K562 (cell line): Measurements from ENCODE around the gene ZNF787. TPM values are rescaled to one million over a fixed set of nuclear protein-coding genes. Genes with fewer than 3 reads are reported as not detected.
A peak's percentile ranks its signal among the peaks of the same experiment; 100 is the strongest.

Experiments used
- ATAC-seq: fragments of 200-7000 bp; cut with Tn5 transposase; 3 replicates; pipeline ENCODE4 v1.9.1; 2020; ENCODE audit warnings: moderate library complexity
- BruUV-seq: library from RNA; stranded (reverse); fragments of 400-500 nt; replicated peaks from 2 replicates; lab custom pipeline; 2021; lab: Mats Ljungman, UMichigan
- CTCF ChIA-PET: fragments of 300-600 bp; formaldehyde crosslinking; extraction: SDS; loops from one replicate; lab custom pipeline; 2021; ENCODE audit warnings: low intra/inter-chr PET ratio; lab: Yijun Ruan, JAX
- POLR2A ChIA-PET: fragments of 300-600, 350-650 bp; sonication (Branson Sonifier 250); formaldehyde crosslinking; extraction: SDS; loops from one replicate; lab custom pipeline; 2021; ENCODE audit warnings: antibody characterized with exemption, inconsistent platforms; lab: Yijun Ruan, JAX
- DNase-seq, 4 experiments: peaks; one replicate each; pipeline versions ENCODE4 v3.0.0 to v3.0.0-alpha.2; 2011 to 2018; ENCODE audit warnings: low spot score in 3 of 4, mixed read lengths in 3 of 4; ENCODE audit errors: extremely low read depth in 1 of 4
- FAIRE-seq: peaks from 2 replicates; lab custom pipeline; 2011; peaks lifted over from hg19 to GRCh38; lab: Jason Lieb, UNC
- H2AFZ ChIP-seq: 2 replicates; pipeline ENCODE4 v1.6.0; 2011; ENCODE audit warnings: low read depth, low read length, control low read depth, inconsistent platforms
- H3K27ac ChIP-seq: fragments of 200-600 bp; 3 replicates; pipeline ENCODE4 v1.8.0; 2011; ENCODE audit warnings: low read depth, mild to moderate bottlenecking, control low read depth, inconsistent platforms, low read length, moderate library complexity, mixed read lengths; ENCODE audit errors: extremely low read depth
- H3K27me3 ChIP-seq, 2 experiments: fragments of 300-600 bp in 1 of 2; 2 replicates in 1 of 2; 3 replicates in 1 of 2; pipeline versions ENCODE4 v1.6.0 to v1.8.0; 2011; ENCODE audit warnings: inconsistent platforms in 2 of 2, low read length in 2 of 2, mild to moderate bottlenecking in 1 of 2, mixed read lengths in 1 of 2, moderate library complexity in 1 of 2; ENCODE audit not compliant: control insufficient read depth in 2 of 2, insufficient read depth in 2 of 2
- H3K36me3 ChIP-seq: fragments of 300-600 bp; 3 replicates; pipeline ENCODE4 v1.8.0; 2011; ENCODE audit warnings: mild to moderate bottlenecking, low read length, inconsistent platforms; ENCODE audit not compliant: control insufficient read depth, insufficient read depth
- H3K4me1 ChIP-seq, 2 experiments: fragments of 200-600 bp in 1 of 2; replicated peaks in 1 of 2; 2 replicates in 1 of 2; 3 replicates in 1 of 2; pipeline versions ENCODE4 v1.5.1 to v1.8.0; 2011; ENCODE audit warnings: inconsistent platforms in 2 of 2, low read length in 2 of 2, mild to moderate bottlenecking in 1 of 2, mixed read lengths in 1 of 2, moderate library complexity in 1 of 2; ENCODE audit not compliant: control insufficient read depth in 2 of 2, insufficient read depth in 2 of 2
- H3K4me2 ChIP-seq: 2 replicates; pipeline ENCODE4 v1.6.1; 2011; ENCODE audit warnings: low read length, control low read depth, inconsistent platforms, mixed read lengths; ENCODE audit not compliant: insufficient read depth
- H3K4me3 ChIP-seq: fragments of 200-600 bp; sonication (generic), shearing (Covaris generic); 2 replicates; pipeline ENCODE4 v1.5.1; 2016; ENCODE audit warnings: control low read depth, inconsistent platforms
- H3K79me2 ChIP-seq: fragments of 200-600 bp; 3 replicates; pipeline ENCODE4 v1.8.0; 2011; ENCODE audit warnings: low read length, inconsistent platforms; ENCODE audit not compliant: control insufficient read depth, insufficient read depth
- H3K9ac ChIP-seq, 2 experiments: 2 replicates each; pipeline versions ENCODE4 v1.6.0 to v1.6.1; 2011; ENCODE audit warnings: low read depth in 2 of 2, low read length in 2 of 2, control low read depth in 1 of 2, inconsistent platforms in 1 of 2, mild to moderate bottlenecking in 1 of 2, mixed read lengths in 1 of 2; ENCODE audit not compliant: insufficient read depth in 1 of 2
- H3K9me1 ChIP-seq: one replicate; pipeline ENCODE4 v1.6.0; 2011; ENCODE audit warnings: inconsistent platforms, mild to moderate bottlenecking, low read length, moderate library complexity; ENCODE audit not compliant: control insufficient read depth, insufficient read depth
- H3K9me3 ChIP-seq: replicated peaks from 2 replicates; pipeline ENCODE4 v1.5.1; 2011; ENCODE audit warnings: low read depth, low read length, inconsistent platforms; ENCODE audit not compliant: control insufficient read depth, insufficient read depth
- H4K20me1 ChIP-seq: replicated peaks from 2 replicates; pipeline ENCODE4 v1.6.1; 2011; ENCODE audit warnings: low read length, inconsistent platforms, mixed read lengths; ENCODE audit not compliant: control insufficient read depth, insufficient read depth
- ARID3B ChIP-seq: fragments of 250-450 bp; sonication (Bioruptor Pico); IDR thresholded peaks from 2 replicates; pipeline ENCODE4 v1.4.0; 2020; ENCODE audit warnings: borderline replicate concordance
- BCOR ChIP-seq: fragments of 450-650 bp; IDR thresholded peaks from 2 replicates; pipeline ENCODE4 v1.6.1; 2016
- BMI1 ChIP-seq: fragments of 150-350 bp; IDR thresholded peaks from 2 replicates; pipeline ENCODE4 v1.6.1; 2014; ENCODE audit warnings: low read length
- CEBPB ChIP-seq: fragments of 450-650 bp; IDR thresholded peaks from 2 replicates; pipeline ENCODE4 v1.6.1; 2016; ENCODE audit warnings: missing genetic modification characterization, missing compliant biosample characterization
- CTCFL ChIP-seq: IDR thresholded peaks from 2 replicates; pipeline ENCODE4 v1.6.1; 2011; ENCODE audit warnings: borderline replicate concordance, low read depth, mild to moderate bottlenecking, moderate library complexity, low read length; ENCODE audit not compliant: insufficient read depth, poor library complexity, severe bottlenecking
- ETV1 ChIP-seq: fragments of 450-650 bp; conservative IDR thresholded peaks from 2 replicates; pipeline ENCODE4 v1.6.1; 2016; ENCODE audit warnings: missing genetic modification characterization, control low read depth, low read depth, missing compliant biosample characterization
- HOXB6 ChIP-seq: fragments of 250-450 bp; sonication (Bioruptor Pico); IDR thresholded peaks from 2 replicates; pipeline ENCODE4 v1.5.1; 2022; ENCODE audit warnings: mild to moderate bottlenecking, borderline replicate concordance
- NFXL1 ChIP-seq: fragments of 450-650 bp; formaldehyde crosslinking; IDR thresholded peaks from 2 replicates; pipeline ENCODE4 v1.4.0; 2021; ENCODE audit warnings: mild to moderate bottlenecking
- NR1H2 ChIP-seq: sonication (generic); formaldehyde crosslinking; IDR thresholded peaks from 2 replicates; pipeline ENCODE4 v1.4.0; 2020; ENCODE audit warnings: mild to moderate bottlenecking, missing genetic modification reagents
- POLR2G ChIP-seq: fragments of 200-400 bp; formaldehyde crosslinking; IDR thresholded peaks from 2 replicates; pipeline ENCODE4 v1.6.1; 2017; ENCODE audit warnings: low read depth, mild to moderate bottlenecking, antibody characterized with exemption, low read length, moderate library complexity
- RBFOX2 ChIP-seq: fragments of 200-400 bp; formaldehyde crosslinking; IDR thresholded peaks from 2 replicates; pipeline ENCODE4 v1.6.1; 2017; ENCODE audit warnings: low read depth, mild to moderate bottlenecking, low read length, moderate library complexity
- SLC30A9 ChIP-seq: fragments of 250-450 bp; sonication (Bioruptor Pico); IDR thresholded peaks from 2 replicates; pipeline ENCODE4 v1.8.0; 2022; ENCODE audit warnings: mild to moderate bottlenecking, moderate library complexity
- SRSF1 ChIP-seq: fragments of 200-400 bp; formaldehyde crosslinking; IDR thresholded peaks from 2 replicates; pipeline ENCODE4 v1.6.1; 2017; ENCODE audit warnings: mild to moderate bottlenecking, low read depth, low read length, moderate library complexity
- THRB ChIP-seq: fragments of 450-650 bp; formaldehyde crosslinking; conservative IDR thresholded peaks from 2 replicates; pipeline ENCODE4 v1.4.0; 2022; ENCODE audit warnings: mild to moderate bottlenecking, missing genetic modification characterization
- WGBS: fragments of 100-300 bp; shearing (Covaris generic); methylation state at CpG from one replicate; pipeline ENCODE4 v1.1.6; 2016; ENCODE audit warnings: low coverage, mixed read lengths; ENCODE audit not compliant: insufficient coverage; ENCODE audit errors: missing lambda C conversion rate; 5-methylcytosine and 5-hydroxymethylcytosine counted together
- in situ Hi-C: fragments of 300-500 bp; cut with MboI; formaldehyde crosslinking; loops from 4 replicates; pipeline ENCODE4 v1.15.0; 2018; ENCODE audit warnings: inconsistent platforms, mixed read lengths
- intact Hi-C: fragments of 100-400 bp; cut with micrococcal nuclease; formaldehyde crosslinking; loops from 2 replicates; pipeline ENCODE4 v1.14.2; 2022
- polyA plus RNA-seq, 8 experiments: library from polyadenylated mRNA; depleted of rRNA in 4 of 8; stranded (reverse) in 5 of 8; unstranded in 3 of 8; fragments of >200 nt; fragmentation: Nextera tagmentation in 2 of 8; fragmentation: Illumina TruSeq in 1 of 8; extraction: Ambion mirVana in 2 of 8; extraction: Trizol in 1 of 8; gene quantifications; 2 replicates each; pipeline versions ENCODE4 v1.2.1 to v1.2.3, GENCODE V29; 2011 to 2014; ENCODE audit warnings: inconsistent platforms in 1 of 8, missing spikeins in 1 of 8
- total RNA-seq, 7 experiments: library from RNA; depleted of rRNA in 6 of 7; stranded (reverse); fragments of >200 nt in 6 of 7; fragmentation: Illumina TruSeq in 2 of 7; extraction: Trizol in 2 of 7; gene quantifications; 2 replicates each; pipeline versions ENCODE4 v1.2.1 to v1.2.3, GENCODE V29; 2011 to 2021; ENCODE audit warnings: low replicate concordance in 1 of 7

ZNF787 gene
- total and polyA plus RNA-seq, 9 of the 15 experiments (the other 6 are each of a cell fraction or from before 2014, with no cell fraction given) = 0.45 to 77.6 (median 7.3) TPM

- TF ChIP-seq ARID3B (CRISPR knock-in tag) = no peak
- no peak for TF ChIP-seq NR1H2 (CRISPR knock-in tag)
- no peak for TF ChIP-seq THRB (CRISPR knock-in tag)
- TF ChIP-seq NFXL1 (CRISPR knock-in tag) = no peak
These were observed 11.9 kb downstream of the ZNF787 start (continued) for GRCh38 chr19:56109226-56109625.

GRCh38 chr19:56108447-56109195 lies 12.5 kb downstream of the ZNF787 start:
- no TSS peak for BruUV-seq
- Histone ChIP-seq H4K20me1 (peaks cover 13% of the 10 kb centered on the region), H3K9me3 (peaks cover 4% of the 10 kb centered on the region; the same call in 1 of the 2 replicates), H3K4me3 (no peak overlapping the region), H3K9me1 (peaks cover 9% of the 10 kb centered on the region), H3K79me2 (peaks cover 91% of the 10 kb centered on the region), H3K9ac (peak overlapping the region in 1 of 2 experiments; percentile 52; a peak in 1 of 4 replicates), H2AFZ (no peak overlapping the region), H3K4me1 (peaks cover 8 to 49% of the 10 kb centered on the region in 2 experiments; a peak in 3 of 5 replicates), H3K27ac (no peak overlapping the region), H3K4me2 (no peak overlapping the region), H3K36me3 (peaks cover 53% of the 10 kb centered on the region), H3K27me3 (no peaks in the 10 kb centered on the region)
- ChIA-PET POLR2A (interaction anchor here (1.2 kb wide), 1 partner anchor 8 kb away, joined by 4 read pairs; no protein-coding TSS in a partner anchor), CTCF (no interaction called here)
- ATAC-seq (no peak), DNase-seq (no peak), FAIRE-seq (no peak)
- WGBS = 90% methylated on average over 21 of the region's 24 CpGs
- no peak for TF ChIP-seq BCOR
- no peak for TF ChIP-seq SRSF1
- 0 out of 2 replicates have a peak, but pooled peaks have one; percentile 14 for TF ChIP-seq POLR2G
- TF ChIP-seq CEBPB (tag) = no peak
- TF ChIP-seq RBFOX2 = 0 out of 2 replicates have a peak, but pooled peaks have one; percentile 27
- no peak for TF ChIP-seq CTCFL
- TF ChIP-seq SLC30A9 = no peak
- TF ChIP-seq BMI1 = no peak
- no peak for TF ChIP-seq HOXB6 (CRISPR knock-in tag)
- TF ChIP-seq ETV1 (tag) = no peak
- in situ Hi-C loops (no loop called here), intact Hi-C loops (no loop called here)
